NCI-H187 (cell line): Measurements from ENCODE around the gene CD163L1.
"Not testable (repeated sequence)": the region's sequence is repeated elsewhere in the genome, so short reads cannot be mapped to it uniquely, and the experiment has no call there.

Experiments used
- DNase-seq, 2 experiments: peaks; one replicate each; lab custom pipeline; 2025; lab: John Stamatoyannopoulos, UW

Gene CD163L1

DNA sequence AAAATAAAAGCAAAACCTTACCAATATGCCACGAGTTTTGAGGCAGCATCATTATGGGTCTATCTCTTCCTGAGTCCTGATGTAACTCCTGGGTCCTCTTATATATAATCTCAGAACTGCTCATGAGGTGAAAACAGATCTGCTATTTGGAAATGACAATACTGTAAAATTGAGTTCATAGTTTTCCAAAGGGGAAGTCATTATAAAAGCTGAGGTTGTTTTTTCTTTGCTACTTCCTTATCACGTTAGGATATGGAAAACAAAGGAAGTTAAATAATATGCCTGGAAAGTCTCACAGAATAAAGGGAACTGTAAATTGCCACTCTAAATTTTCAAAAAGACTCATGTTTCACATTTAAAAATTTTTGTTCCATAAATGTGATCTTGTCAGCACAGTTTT is at the start of gene CD163L1:
CD163L1 (minus strand) TSS at position 78 of the 400 bp plus-strand sequence; CDS start at position 52, 26 bp downstream.
- no peak for DNase-seq

DNA sequence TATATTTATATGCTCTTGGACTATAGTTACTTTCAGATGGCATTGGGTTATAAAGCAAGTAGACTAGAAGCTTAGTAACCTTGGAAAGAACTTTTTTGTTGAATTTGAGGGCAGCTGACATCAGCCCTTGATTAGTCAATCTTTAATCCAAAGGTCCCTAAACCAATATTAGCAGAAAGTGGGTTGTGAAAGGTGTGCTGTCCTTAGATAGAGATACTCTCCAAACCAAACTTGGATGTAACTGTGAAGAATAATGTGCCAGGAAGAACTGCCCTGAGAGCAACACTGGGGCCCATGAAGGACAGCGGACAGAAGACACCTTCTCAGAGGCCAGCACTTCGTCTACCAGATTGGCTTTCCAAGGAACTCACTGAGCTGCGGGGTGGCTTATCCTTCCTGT is 49.1 kb upstream of the CD163L1 start:
- DNase-seq = no peak

DNA sequence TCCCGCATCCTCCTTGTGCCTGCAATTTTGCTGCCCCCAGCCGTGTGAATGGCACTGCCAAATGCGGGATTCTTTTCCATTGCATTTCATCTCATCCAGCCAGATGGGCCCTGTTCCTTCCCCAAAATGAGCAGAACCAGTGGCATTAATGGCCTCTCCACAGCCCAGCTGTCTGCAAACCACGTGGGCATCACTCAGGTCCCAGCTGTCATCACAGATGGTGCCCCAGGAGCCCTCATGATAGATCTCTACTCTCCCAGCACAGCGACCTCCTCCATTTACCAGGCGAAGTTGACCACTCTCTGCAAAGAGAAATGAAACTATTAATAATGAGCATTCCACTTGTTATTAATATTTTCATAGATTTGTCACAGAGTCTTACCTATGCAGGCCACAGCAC is 42.6 kb upstream of the CD163L1 start:
- DNase-seq = no peak

DNA sequence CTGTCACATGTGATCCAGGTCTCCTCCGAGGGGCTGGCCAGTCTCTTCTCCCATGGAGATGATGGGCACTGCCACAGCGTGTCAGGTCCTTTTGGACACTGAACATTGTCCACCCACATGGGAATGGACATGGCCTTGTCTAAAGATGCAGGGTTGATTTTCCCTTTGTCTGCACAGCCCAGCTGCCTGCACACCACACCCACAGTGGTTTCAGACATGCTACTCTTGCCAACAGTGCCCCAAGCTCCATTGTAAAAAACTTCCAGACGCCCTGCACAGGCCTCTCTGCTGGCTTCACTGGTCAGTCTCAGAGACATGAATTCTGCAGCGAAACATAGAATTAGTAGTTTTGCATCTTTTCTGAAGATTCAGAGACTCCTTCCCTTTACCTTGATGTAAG is 41.1 kb upstream of the CD163L1 start:
- DNase-seq = no peak

DNA sequence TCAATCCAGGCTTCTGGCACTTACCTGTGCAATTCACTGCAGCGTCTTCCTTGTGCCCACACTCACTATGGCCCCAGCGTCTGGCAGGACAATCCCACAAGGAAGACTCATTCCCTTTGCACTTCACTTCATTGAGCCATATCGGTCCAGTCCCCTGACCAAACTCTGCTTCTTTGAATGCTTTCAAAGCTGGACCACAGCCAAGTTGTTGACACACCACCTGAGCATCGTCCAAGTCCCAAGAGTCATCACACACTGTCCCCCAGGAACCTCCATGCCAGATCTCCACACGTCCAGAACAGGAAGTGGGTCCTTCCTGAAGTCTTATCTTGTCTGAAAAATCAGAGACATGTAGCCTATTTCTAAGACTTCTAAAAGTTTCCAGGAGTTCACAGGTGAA is 39.4 kb upstream of the CD163L1 start:
- no peak for DNase-seq

DNA sequence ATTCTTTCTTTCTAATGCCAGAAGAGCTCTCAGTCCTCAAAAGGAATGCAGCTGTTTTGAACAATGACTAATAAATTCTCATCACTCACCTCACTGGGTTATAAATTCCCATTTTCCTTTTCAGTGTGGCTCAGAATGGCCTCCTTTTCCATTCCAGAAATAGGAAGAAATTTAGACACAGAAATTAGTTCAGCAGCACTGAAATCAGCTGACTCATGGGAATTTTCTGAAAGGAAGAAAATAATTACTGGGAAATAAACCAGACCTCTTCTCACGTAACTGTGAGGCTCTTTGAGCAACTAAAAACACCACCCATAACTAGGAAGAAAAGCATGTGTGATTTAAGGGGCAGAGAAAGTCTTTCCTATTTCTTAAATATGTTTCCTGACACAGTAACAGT is 35.8 kb upstream of the CD163L1 start:
- no peak for DNase-seq

DNA sequence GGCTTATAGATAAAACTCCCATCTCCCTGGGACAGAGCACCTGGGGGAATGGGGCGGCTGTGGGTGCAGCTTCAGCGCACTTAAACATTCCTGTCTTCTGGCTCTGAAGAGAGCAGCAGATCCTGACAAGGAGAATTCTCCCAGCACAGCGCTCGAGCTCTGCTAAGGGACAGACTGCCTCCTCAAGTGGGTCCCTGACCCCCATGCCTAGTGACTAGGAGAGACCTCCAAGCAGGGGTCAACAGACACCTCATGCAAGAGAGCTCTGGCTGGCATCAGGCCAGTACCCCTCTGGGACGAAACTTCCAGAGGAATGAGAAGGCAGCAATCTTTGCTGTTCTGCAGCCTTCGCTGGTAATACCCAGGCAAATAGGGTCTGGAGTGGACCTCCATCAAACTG is 28.1 kb upstream of the CD163L1 start:
- no peak for DNase-seq

DNA sequence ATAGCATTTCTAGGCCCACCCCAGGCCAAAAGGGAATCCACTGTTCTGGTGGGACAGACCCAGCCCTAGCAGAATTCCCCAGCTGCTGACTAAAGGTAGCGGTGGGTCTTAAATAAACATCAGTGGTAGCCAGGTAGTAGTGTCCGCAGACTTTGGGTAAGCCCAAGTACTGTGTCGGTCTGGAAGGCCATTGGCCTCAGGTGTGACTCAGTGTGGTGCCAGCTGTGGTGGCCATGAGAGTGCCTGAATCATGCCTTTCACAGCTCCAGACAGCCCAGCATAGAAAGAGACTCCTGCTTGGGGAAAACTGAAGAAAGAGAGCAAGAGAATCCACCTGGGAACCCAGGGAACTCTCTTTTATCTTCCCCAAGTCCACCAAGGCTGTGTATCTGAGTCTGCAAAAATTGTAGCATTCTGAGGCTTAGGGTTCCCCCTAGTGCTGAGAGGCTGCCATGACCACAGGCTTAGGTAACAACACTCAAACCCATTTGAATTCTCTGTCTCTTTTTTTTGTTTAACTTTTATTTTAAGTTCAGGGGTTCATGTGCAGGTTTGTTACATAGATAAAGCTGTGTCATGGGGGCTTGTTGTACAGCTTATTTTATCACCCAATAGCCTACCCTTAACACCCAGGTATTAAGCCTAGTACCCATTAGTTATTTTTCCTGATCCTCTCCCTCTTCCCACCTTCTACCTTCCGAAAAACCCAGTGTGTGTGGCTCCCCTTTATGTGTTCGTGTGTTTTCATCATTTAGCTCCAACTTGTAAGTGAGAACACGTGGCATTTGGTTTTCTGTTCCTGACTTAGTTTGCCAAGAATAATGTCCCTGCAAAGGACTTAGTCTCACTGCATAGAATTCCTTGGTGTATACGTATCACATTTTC is 16.7 kb upstream of the CD163L1 start:
- no peak for DNase-seq

DNA sequence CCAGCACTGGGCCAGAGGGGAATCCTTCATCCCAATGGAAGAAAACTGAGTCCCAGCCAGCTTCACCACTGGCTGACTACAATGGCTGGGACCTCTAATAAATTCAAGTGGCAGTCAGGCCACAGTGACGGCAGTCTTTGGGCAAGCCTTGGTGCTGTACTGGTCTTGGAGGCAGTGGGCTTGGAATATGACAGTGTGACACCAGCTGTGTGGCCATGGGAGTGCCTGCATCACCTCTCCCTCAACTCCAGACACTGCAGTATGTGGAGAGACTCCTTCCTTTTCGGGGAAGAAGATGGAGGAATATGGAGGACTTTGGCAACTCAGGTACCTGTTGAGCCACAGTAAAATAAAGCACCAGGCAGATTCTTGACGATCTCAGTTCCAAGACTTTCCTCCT is 16.0 kb upstream of the CD163L1 start:
- DNase-seq = no peak

DNA sequence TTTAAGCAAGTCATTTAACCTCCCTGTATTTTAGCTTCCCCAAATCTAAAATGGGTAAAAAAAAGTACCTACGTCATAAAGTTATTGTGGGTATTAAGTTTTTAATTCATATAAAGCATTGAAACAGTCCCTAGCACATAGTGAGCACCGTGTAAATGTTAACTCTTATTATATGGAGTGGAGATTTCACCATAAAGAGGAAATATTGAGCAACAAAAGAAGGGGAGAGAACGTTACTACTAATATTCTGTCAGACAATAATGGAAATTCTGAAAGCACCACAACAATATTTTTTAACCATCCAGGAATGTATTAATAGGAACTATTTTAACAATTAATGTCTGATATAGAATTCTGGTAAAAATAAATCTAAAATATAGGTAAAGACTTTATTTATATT is 7.8 kb upstream of the CD163L1 start:
- no peak for DNase-seq

DNA sequence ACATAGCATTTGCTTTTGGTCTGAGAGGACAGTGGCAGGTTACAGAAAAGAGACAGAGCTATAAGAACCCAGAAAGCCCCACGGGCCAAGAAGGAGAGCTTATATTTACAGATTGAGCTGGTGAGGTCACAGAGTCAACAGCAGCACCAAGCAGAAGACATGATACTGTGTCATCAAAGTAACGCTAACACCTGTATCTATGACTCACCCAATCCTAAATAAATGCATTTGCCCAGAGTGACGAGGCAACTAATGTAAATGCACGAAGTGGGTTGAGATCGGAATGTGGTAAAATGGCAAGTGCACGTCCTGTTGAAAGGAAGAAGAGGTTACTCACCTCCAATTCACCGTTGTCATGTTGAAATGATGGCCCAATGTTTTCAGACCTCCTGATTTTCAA is 6.7 kb upstream of the CD163L1 start:
- no peak for DNase-seq

DNA sequence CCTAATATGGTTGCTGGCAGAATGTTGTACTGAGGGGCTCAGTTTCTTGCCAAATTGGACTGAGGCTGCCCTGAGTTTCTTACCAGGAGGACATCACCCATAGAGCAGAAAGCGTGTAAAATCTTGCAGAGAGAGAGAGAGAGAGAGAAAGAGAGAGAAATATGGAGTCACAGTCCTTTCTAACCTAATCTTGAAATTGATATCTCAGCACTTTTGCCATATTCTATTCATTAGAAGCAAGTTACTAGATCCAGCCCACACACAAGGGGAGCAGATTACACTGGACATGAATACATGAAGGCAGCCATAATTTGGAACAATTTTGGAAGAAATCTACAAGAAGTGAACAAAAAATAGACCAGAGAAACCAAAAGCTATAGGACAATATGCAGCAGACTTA is 4.1 kb upstream of the CD163L1 start:
- no peak for DNase-seq

DNA sequence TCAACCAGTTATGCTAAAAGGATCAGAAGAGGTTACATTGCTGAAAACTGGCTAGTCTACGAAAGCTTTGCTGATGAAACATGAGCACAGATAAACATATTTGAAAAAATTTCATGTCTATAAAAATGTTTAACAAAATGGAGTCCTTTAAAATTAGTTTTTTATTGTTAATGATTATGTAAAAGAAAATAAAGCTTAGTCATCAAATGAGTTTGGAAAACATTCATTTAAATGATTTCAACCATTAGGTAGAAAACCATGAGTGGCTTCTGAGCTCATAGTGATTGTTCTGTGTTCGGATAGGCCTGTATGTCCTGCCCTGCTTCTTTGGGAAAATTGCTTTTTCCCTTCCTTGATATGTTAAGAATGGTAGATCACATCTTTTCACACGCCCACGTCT is 584 bp upstream of the CD163L1 start:
- DNase-seq = no peak

DNA sequence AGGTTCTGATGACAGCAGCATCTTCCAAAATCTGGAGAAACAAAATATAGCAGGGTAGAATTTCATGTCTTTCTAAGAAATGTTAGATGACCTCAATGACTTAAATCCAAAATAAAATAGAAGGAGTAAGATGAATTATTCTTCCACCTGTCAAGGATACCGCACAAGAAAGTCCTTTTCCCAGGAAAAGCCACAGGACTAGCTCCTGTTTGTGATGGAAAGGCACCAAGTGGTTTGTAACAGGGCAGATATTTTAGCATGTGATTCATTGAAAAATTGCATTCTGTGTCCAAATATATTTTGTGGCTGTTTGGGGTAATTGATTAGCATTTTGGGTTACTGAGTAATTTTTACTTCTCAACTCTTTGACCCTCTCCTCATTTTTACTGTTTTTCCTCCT is 2.7 kb downstream of the CD163L1 start:
- no peak for DNase-seq

DNA sequence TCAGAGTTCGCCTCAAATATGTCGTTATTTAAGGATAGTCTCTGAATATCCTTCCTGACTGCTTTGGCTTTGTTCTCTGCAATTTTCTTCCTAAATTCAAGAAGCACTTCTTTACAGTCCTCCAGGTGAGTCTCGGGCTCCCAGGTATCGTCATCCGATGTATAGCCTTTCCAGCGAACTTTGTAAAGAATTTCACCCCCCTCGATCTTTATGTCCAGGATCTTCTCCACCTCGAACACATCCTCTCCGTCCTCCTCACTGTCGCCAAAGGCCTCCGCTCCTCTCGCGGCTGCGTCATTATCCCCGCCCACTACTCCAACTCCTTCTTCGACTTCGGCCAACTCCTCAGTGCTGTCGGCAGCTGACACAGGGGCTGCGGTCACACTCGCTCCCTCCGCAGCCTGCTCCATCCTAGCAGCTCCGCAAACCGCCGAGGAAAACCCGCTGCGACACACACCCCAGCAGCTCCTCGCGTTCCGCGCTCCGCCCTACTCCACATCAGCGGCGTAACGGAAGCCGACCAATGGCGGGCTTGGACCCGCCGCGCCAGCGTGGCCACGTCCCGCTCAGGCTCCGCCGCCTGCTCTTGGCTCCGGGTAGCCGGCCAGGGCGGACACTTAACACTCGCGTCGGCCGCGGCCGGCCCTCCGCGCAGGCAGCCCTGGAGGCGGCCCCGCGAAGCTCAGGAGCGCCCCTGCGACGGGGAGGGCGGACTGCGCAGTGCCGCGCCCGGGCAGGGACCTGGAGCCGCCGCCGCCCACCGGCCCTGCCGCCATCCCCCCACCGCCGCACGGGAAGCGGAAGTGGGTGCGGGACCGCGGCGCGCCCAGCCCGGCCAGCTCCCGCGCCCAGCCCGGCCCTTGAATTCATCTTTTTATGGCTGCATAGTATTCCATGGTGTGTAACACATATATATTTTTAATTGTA is 4.1 kb downstream of the CD163L1 start:
- DNase-seq = no peak

DNA sequence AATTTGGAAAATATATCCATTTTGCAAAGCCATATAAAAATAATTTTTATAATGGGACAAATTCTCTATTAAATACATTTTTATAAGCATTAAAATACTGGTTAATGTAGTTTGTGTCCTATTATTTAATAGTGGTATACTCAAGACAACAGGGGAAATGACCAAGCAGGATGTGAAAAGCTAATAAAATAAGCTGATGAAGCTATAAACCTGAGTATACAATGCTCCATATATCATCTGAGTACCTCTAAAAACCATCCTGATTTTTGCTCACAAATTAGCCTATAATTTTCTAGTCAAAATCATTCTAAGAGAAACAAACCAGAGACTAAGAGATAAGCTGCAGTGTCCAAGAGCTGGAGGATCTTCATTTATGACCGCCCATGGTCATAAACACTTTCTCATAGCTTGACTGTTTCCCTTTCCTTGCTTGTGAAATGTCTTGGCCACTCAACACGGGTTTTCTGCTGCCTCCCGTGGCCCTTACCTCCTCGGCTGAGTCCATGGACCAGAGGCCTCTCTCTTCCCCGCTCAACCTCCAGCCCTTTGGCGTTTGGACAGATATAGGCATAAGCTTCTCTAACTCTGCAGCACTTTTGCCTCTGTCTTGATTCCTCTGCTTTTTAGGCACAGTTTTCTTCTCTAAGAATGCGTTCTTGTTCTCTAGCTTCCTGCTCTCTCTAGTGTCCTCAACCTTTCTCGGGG is 5.5 kb downstream of the CD163L1 start:
- DNase-seq = not testable (repeated sequence)

DNA sequence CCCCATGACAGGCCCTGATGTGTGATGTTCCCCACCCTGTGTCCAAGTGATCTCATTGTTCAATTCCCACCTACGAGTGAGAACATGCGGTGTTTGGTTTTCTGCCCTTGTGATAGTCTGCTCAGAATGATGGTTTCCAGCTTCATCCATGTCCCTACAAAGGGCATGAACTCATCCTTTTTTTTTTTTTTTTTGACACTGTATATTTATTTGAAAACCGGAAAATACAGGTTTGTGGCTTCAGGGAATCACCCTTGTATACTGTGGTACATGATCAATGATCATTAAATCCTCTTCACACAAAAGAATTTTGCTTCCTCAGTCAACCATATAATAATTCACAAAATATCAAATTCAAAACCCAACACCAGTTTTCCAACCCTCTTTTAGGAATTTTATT is 6.5 kb downstream of the CD163L1 start:
- not testable (repeated sequence) for DNase-seq

DNA sequence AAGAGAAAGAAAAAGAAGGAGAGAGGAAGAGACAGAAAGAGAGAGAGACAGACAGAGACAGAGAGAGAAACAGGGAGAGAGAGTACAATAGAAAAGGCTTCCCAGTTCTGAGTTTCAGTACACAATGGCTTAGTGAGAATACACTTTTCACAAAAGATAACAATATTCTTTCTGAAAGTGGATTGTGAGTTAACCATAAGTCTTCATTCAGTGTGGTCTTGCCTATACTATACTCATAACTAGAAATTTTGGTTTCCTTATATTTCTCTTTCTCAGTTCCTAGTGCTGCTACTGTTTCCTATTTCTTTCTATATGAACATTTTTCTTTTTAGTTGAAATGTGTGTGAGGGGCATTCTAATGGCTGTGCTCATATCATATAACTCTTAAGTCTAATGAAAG is 9.3 kb downstream of the CD163L1 start:
- DNase-seq = no peak

DNA sequence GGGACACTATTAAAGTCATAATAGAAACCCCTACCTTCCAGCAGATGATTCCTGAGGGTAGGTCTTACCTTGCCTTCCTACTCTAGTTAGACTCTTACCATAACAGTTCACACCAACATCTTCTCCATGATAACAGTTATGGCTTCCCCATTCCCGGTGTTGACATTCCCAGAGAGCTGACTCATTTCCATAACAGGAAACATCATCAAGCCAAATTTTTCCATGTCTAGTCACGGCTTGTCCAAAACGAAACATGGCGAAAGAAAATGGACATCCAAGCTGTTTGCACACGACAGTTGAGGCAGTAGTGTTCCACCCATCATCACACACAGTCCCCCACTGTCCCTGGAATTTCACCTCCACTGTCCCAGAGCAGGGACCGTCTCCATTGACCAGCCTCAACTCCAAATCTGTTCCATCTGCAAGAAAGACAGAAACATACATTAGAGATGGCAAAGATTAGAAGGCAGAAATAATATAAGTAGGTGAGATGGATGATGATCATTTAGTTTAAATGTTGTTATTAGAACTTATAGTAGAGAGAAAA is 10.6 kb downstream of the CD163L1 start:
- DNase-seq = no peak

DNA sequence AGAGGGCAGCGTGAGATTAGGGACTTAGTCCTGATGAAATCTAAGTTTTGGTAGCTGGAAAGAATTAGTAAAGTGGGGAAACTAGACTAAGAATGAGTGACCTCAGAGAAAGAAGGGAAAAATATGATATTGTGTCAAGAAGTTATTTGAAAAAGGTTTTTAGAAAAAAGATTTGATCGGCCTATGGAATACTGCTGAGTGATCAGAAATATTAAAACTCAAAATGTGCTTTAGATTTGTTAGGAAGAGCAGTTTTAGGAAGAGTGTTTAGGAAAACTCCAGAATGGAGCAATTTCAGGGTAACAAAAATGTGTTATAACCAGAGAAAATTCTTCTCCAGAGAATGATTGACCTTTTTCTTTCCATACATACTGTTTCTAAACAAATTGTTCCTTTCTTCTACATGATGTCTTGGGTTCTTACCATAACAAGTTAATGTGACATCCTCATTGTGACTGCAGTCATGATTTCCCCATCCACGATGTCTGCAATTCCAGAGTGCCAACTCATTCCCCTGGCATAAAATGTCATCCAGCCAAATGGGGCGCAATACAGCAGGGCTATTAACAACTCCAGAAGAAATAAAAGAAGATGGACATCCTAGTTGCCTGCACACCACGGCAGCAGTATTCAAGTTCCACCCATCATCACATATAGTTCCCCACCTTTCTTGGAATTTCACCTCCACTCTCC is 11.8 kb downstream of the CD163L1 start:
- no peak for DNase-seq

DNA sequence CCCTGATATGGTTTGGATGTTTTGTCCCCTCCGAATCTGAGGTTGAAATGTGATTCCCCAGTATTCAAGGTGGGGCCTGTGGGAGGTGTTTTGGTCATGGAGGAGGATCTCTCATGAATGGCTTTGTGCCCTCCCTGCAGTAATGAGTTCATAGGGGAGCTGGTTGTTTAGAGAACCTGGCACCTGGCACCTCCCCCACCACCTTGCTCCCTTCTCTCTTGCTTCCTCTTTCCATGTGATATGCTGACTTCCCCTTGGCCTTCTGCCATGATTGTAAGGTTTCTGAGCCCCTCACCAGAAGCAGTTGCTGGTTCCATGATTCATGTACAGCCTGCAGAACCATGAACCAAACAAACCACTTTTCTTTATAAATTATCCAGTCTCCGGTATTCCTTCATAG is 32.6 kb downstream of the CD163L1 start:
- no peak for DNase-seq
